GM12865 (cell line): ENCODE measurements around the gene AOAH.

Experiments used
- DNase-seq: peaks from one replicate; pipeline ENCODE4 v3.0.0; 2010; ENCODE audit warnings: low read depth
- H3K4me3 ChIP-seq: 2 replicates; pipeline ENCODE4 v1.5.1; 2011; ENCODE audit warnings: mild to moderate bottlenecking, low read depth, low read length, control low read depth
- TF ChIP-seq, protein P1 (sequence below): IDR thresholded peaks from 2 replicates; pipeline ENCODE4 v1.5.1; 2011; ENCODE audit warnings: low read length, control low read depth, low read depth, inconsistent platforms; ENCODE audit not compliant: insufficient read depth; ENCODE audit errors: missing control alignments

Gene AOAH

GRCh38 chr7:36568452-36568849 lies 155.8 kb downstream of the AOAH start:
- H3K4me3 ChIP-seq: no peak overlapping the region
- no peak for DNase-seq
- TF ChIP-seq, protein P1, sequence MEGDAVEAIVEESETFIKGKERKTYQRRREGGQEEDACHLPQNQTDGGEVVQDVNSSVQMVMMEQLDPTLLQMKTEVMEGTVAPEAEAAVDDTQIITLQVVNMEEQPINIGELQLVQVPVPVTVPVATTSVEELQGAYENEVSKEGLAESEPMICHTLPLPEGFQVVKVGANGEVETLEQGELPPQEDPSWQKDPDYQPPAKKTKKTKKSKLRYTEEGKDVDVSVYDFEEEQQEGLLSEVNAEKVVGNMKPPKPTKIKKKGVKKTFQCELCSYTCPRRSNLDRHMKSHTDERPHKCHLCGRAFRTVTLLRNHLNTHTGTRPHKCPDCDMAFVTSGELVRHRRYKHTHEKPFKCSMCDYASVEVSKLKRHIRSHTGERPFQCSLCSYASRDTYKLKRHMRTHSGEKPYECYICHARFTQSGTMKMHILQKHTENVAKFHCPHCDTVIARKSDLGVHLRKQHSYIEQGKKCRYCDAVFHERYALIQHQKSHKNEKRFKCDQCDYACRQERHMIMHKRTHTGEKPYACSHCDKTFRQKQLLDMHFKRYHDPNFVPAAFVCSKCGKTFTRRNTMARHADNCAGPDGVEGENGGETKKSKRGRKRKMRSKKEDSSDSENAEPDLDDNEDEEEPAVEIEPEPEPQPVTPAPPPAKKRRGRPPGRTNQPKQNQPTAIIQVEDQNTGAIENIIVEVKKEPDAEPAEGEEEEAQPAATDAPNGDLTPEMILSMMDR: no peak

GRCh38 chr7:36567699-36568451 lies 156.4 kb downstream of the AOAH start:
- H3K4me3 ChIP-seq: no peak overlapping the region
- TF ChIP-seq, protein P1: no peak
- no peak for DNase-seq

- TF ChIP-seq, protein P1: no peak
- no peak for DNase-seq
- H3K4me3 ChIP-seq: no peak overlapping the region
These were observed 158.4 kb downstream of the AOAH start for GRCh38 chr7:36565792-36566356.

DNA sequence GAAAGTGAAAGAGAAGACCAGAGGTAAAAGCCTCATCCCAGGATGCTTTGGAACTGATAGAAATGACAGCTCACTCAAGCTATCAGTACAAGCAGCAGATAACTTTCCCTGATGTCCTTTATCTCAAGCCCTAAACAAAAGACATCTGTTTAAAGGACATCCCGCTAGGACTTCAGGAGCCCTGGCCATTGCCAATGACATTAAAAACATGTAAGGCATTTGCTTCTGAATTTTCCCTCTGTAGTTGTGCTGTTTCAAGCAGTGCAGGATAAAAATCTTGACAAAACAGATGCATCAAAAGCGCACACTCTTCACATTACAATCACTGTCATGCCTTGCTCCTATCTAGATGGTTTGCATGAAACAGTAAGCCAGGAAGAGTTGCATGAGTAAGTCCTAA lies 159.8 kb downstream of the AOAH start:
- DNase-seq: no peak
- H3K4me3 ChIP-seq: no peak overlapping the region
- TF ChIP-seq, protein P1: no peak

DNA sequence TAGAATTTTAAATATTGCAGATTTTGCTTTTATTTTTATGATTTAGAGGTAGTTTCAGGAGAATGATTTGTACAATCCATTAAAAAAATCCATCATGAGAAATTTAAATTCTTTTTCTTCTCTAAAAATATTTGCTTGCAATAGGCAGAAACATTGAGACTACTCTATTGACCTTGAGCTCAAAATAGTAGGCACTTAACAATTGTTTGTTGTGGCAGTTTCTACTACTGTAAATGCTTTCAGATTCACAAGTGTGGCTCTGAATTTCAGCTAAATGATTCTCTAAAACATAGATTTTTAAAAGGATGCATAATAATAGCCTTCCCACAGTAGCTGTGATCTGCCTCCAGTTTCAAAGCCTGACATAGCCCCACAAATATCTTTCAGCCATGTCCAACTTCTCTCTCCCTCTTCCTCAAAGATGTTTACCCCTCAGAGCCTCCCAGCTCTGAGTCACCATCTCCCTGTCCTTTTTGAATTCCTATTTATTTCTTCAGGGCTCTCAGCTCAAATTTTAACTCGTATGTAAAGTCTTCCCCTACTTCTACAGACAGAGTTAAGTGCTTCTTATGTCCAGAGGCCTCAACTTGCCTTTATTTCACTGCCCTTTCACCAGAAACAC lies 160.5 kb downstream of the AOAH start:
- no peak overlapping the region for H3K4me3 ChIP-seq
- TF ChIP-seq, protein P1: no peak
- no peak for DNase-seq

GRCh38 chr7:36562121-36562520 lies 162.2 kb downstream of the AOAH start:
- no peak overlapping the region for H3K4me3 ChIP-seq
- TF ChIP-seq, protein P1: no peak
- no peak for DNase-seq
